ENCODE data around the gene RUBCN.
"Not testable (repeated sequence)": the region's sequence is repeated elsewhere in the genome, so short reads cannot be mapped to it uniquely, and the experiment has no call there.

RUBCN gene

GRCh38 chr3:197656960-197657359 lies 79.7 kb downstream of the RUBCN start:
- not testable (repeated sequence) for DNase-seq

GRCh38 chr3:197656129-197656528 lies 80.6 kb downstream of the RUBCN start:
- DNase-seq: not testable (repeated sequence)

GRCh38 chr3:197654998-197655330 lies 81.7 kb downstream of the RUBCN start:
- DNase-seq: not testable (repeated sequence)

- not testable (repeated sequence) for DNase-seq
Observed at GRCh38 chr3:197654090-197654997, 82.4 kb downstream of the RUBCN start.

GRCh38 chr3:197652860-197653259 lies 83.8 kb downstream of the RUBCN start:
- not testable (repeated sequence) for DNase-seq

GRCh38 chr3:197647649-197648048 lies 89.1 kb downstream of the RUBCN start:
- DNase-seq: not testable (repeated sequence)

GRCh38 chr3:197647191-197647590 lies 89.5 kb downstream of the RUBCN start:
- DNase-seq: not testable (repeated sequence)

- DNase-seq: not testable (repeated sequence)
Observed at GRCh38 chr3:197646294-197646693, 90.4 kb downstream of the RUBCN start.

- not testable (repeated sequence) for DNase-seq
Observed at GRCh38 chr3:197637556-197637955, 99.1 kb downstream of the RUBCN start.

- DNase-seq: not testable (repeated sequence)
Observed at GRCh38 chr3:197631989-197632388, 104.7 kb downstream of the RUBCN start.

- not testable (repeated sequence) for DNase-seq
Observed at GRCh38 chr3:197630766-197631165, 105.9 kb downstream of the RUBCN start.

- DNase-seq: not testable (repeated sequence)
Observed at GRCh38 chr3:197629286-197629685, 107.4 kb downstream of the RUBCN start.

- DNase-seq: not testable (repeated sequence)
Observed at GRCh38 chr3:197627772-197628523, 108.8 kb downstream of the RUBCN start.

GRCh38 chr3:197627158-197627771 lies 109.4 kb downstream of the RUBCN start:
- DNase-seq: not testable (repeated sequence)

- DNase-seq: not testable (repeated sequence)
Observed at GRCh38 chr3:197626404-197627157, 110.1 kb downstream of the RUBCN start.

GRCh38 chr3:197621478-197621877 lies 115.2 kb downstream of the RUBCN start:
- DNase-seq: not testable (repeated sequence)
